OCI-LY1 (cell line): ENCODE measurements around the gene CSAD.

Experiments used
- H2AFZ ChIP-seq: fragments of 200-600 bp; sonication (generic), shearing (Covaris generic); 2 replicates; pipeline ENCODE4 v1.6.0; 2014; ENCODE audit warnings: antibody characterized with exemption, mild to moderate bottlenecking, low read length
- H3F3A ChIP-seq: fragments of 200-600 bp; sonication (generic), shearing (Covaris generic); 2 replicates; pipeline ENCODE4 v1.6.0; 2014; ENCODE audit warnings: mild to moderate bottlenecking, antibody characterized with exemption, low read length, moderate library complexity; ENCODE audit not compliant: insufficient read depth
- H3K27ac ChIP-seq: fragments of 200-600 bp; sonication (generic); 2 replicates; pipeline ENCODE4 v1.5.1; 2014; ENCODE audit warnings: low read length, mixed run types, mild to moderate bottlenecking, low read depth; ENCODE audit not compliant: poor library complexity, severe bottlenecking
- H3K27me3 ChIP-seq: fragments of 200-600 bp; sonication (generic); 2 replicates; pipeline ENCODE4 v1.6.0; 2014; ENCODE audit warnings: antibody characterized with exemption, mild to moderate bottlenecking, low read length, moderate library complexity; ENCODE audit not compliant: insufficient read depth
- H3K36me3 ChIP-seq: fragments of 200-600 bp; sonication (generic); 2 replicates; pipeline ENCODE4 v1.6.1; 2014; ENCODE audit warnings: mild to moderate bottlenecking, antibody characterized with exemption, low read length, moderate library complexity, mixed read lengths; ENCODE audit not compliant: insufficient read depth
- H3K4me1 ChIP-seq: fragments of 200-600 bp; sonication (generic); 2 replicates; pipeline ENCODE4 v1.5.1; 2014; ENCODE audit warnings: mild to moderate bottlenecking, low read length, moderate library complexity; ENCODE audit not compliant: insufficient read depth, severe bottlenecking
- H3K4me2 ChIP-seq: fragments of 200-600 bp; sonication (generic), shearing (Covaris generic); 2 replicates; pipeline ENCODE4 v1.6.1; 2014; ENCODE audit warnings: low read length
- H3K4me3 ChIP-seq: fragments of 200-600 bp; sonication (generic); 2 replicates; pipeline ENCODE4 v1.5.1; 2014; ENCODE audit warnings: low read length, low read depth, mild to moderate bottlenecking, mixed read lengths; ENCODE audit not compliant: poor library complexity, severe bottlenecking
- H3K79me2 ChIP-seq: fragments of 200-600 bp; shearing (Covaris generic); 2 replicates; pipeline ENCODE4 v1.6.1; 2016; ENCODE audit warnings: mixed run types, low read length, mixed read lengths; ENCODE audit not compliant: insufficient read depth
- H3K9ac ChIP-seq: fragments of 200-600 bp; sonication (generic), shearing (Covaris generic); 2 replicates; pipeline ENCODE4 v1.6.1; 2014; ENCODE audit warnings: mild to moderate bottlenecking, low read length, mixed read lengths
- H3K9me2 ChIP-seq: fragments of 200-600 bp; sonication (generic), shearing (Covaris generic); 2 replicates; pipeline ENCODE4 v1.6.1; 2014; ENCODE audit warnings: low read depth, mild to moderate bottlenecking, low read length, mixed read lengths
- H3K9me3 ChIP-seq: fragments of 200-600 bp; shearing (Covaris generic); 2 replicates; pipeline ENCODE4 v1.6.1; 2014; ENCODE audit warnings: low read length, mixed read lengths
- H4K20me1 ChIP-seq: fragments of 200-600 bp; sonication (generic), shearing (Covaris generic); 2 replicates; pipeline ENCODE4 v1.6.0; 2016; ENCODE audit warnings: mild to moderate bottlenecking, low read length; ENCODE audit not compliant: insufficient read depth
- CTCF ChIP-seq: fragments of 200-600 bp; sonication (generic), shearing (Covaris generic); IDR thresholded peaks from 2 replicates; pipeline ENCODE4 v1.5.1; 2017; ENCODE audit warnings: mild to moderate bottlenecking, antibody characterized with exemption, low read length, moderate library complexity, mixed read lengths
- EZH2 ChIP-seq: fragments of 200-600 bp; sonication (generic), shearing (Covaris generic); IDR thresholded peaks from 2 replicates; pipeline ENCODE4 v1.8.0; 2017; ENCODE audit warnings: borderline replicate concordance, mixed run types, mild to moderate bottlenecking, antibody characterized with exemption, low read length, moderate library complexity, mixed read lengths

Gene CSAD

DNA sequence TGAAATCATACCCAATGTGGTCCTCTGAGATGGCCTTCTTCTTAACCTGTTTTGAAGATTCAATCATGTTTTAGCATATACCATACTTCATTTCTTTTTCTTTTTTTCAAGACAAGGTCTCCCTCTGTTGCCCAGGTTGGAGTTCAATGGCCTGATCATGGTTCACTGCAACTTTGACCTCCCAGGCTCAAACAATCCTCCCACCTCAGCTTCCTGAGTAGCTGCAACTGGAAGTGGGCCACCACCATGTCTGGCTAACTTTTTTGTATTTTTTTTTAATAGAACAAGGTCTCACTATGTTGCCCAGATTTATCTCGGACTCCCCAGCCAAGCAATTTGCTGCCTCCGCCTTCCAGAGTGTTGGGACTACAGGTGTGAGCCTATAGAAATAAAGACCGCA is 47.0 kb downstream of the CSAD start:
- Histone ChIP-seq H3K4me3 (no peak overlapping the region), H3K9me2 (no peaks in the 10 kb centered on the region), H3K79me2 (no peaks in the 10 kb centered on the region), H4K20me1 (no peaks in the 10 kb centered on the region), H3K9ac (no peak overlapping the region), H3K27ac (no peak overlapping the region), H3K4me1 (no peaks in the 10 kb centered on the region), H3K36me3 (no peaks in the 10 kb centered on the region), H3F3A (no peaks in the 10 kb centered on the region), H2AFZ (no peak overlapping the region), H3K9me3 (peaks cover 7% of the 10 kb centered on the region; the same call in 1 of the 2 replicates), H3K27me3 (no peaks in the 10 kb centered on the region), H3K4me2 (no peak overlapping the region)
- TF ChIP-seq CTCF (no peak), EZH2 (no peak)

- Histone ChIP-seq H3K4me2 (no peak overlapping the region), H3K79me2 (no peaks in the 10 kb centered on the region), H3K4me3 (no peak overlapping the region), H3K9me2 (no peaks in the 10 kb centered on the region), H3K27ac (no peak overlapping the region), H3K36me3 (no peaks in the 10 kb centered on the region), H3K27me3 (no peaks in the 10 kb centered on the region), H3K9ac (no peak overlapping the region), H3K4me1 (no peaks in the 10 kb centered on the region), H3K9me3 (peaks cover 1% of the 10 kb centered on the region; the same call in 1 of the 2 replicates), H2AFZ (no peak overlapping the region), H3F3A (no peaks in the 10 kb centered on the region), H4K20me1 (no peaks in the 10 kb centered on the region)
- TF ChIP-seq CTCF: no peak
- TF ChIP-seq EZH2: no peak
Observed at GRCh38 chr12:53131844-53132243, 48.9 kb downstream of the CSAD start.

DNA sequence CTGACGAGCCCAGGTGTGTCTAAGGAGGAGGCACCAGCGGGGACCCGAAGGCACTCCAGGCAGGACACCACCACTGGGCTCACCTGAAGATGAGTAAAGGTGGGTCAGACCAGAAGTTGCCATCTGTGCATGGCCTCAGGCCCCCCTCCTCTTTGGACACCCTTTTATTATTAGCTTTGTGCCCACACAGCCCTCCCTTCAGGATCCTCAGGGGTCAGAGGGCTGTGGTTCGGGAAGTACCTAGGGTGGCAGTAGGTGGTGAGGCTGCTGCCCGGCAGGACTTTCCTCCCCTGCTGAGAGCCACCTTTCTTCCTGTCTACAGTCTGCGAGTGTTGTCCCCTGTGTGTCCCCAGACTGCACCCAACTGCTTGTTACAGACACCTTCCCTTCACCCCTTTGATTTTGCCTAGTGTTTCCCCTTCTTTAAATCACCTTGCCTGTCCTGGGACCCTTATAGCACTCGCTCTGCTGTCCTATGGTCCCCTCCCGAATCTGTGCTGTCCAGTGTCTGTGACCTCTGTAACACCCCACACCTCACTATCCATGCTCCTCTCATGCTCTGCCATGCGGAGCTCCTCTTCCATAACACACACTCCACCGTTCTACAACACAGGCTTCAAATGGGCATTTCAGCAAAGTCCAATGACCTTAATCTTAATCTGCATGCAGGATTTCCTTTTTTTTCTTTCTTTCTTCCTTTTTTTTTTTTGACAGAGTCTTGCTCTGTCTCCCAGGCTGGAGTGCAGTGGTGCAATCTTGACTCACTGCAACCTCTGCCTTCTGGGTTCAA is 51.8 kb downstream of the CSAD start:
- TF ChIP-seq CTCF (no peak), EZH2 (no peak)
- Histone ChIP-seq H3K9ac (no peak overlapping the region), H4K20me1 (no peaks in the 10 kb centered on the region), H3K27me3 (no peaks in the 10 kb centered on the region), H3K9me2 (no peaks in the 10 kb centered on the region), H3K4me1 (no peaks in the 10 kb centered on the region), H3K36me3 (no peaks in the 10 kb centered on the region), H3F3A (no peaks in the 10 kb centered on the region), H3K4me2 (no peak overlapping the region), H3K27ac (no peak overlapping the region), H3K9me3 (no peaks in the 10 kb centered on the region), H2AFZ (no peak overlapping the region), H3K4me3 (no peak overlapping the region), H3K79me2 (no peaks in the 10 kb centered on the region)
